Inflammatory macrophage (primary cell): ENCODE results near the gene MADD.
A peak's percentile ranks its signal among the peaks of the same experiment; 100 is the strongest.

Experiments used
- DNase-seq, 2 donors: peaks; one replicate each; pipeline ENCODE4 v3.0.0-alpha.2; 2020 to 2022
- total RNA-seq, 18 experiments: gene quantifications; one replicate each; lab custom pipeline; 2026; ENCODE audit warnings: mixed read lengths in 6 of 18, inconsistent platforms in 2 of 18; lab: John Stamatoyannopoulos, UW

The MADD gene
- total RNA-seq: 57.8 to 292 (median 98.3) reads per million in 18 experiments

- peak; percentile 85 to 88 for DNase-seq
These were observed at the start of gene MADD for GRCh38 chr11:47269829-47270305. MADD (plus strand) TSS chr11:47270133.

GRCh38 chr11:47220401-47220821 lies 49.5 kb upstream of the MADD start:
- DNase-seq: no peak

DNA sequence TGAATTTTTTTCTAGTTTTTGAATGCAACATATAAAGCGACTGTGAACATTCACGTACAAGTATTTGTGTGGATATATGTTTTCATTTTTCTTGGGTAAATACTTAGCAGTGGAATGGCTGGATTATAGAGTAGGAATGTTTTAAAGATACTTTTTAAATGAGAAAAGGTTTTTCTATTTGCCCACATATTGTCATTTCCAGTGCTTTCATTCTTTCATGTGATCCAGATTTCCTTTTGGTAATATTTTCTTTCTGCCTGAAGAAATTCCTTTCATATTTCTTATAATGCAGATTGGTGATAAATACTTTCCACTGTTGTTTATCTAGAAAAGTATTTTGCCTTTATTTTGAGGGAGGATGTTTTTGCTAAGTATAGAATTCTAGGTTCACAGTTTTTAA lies 47.2 kb upstream of the MADD start:
- no peak for DNase-seq

- DNase-seq: peak; percentile 24 to 50
These were observed 44.2 kb upstream of the MADD start for GRCh38 chr11:47225552-47226400.

DNA sequence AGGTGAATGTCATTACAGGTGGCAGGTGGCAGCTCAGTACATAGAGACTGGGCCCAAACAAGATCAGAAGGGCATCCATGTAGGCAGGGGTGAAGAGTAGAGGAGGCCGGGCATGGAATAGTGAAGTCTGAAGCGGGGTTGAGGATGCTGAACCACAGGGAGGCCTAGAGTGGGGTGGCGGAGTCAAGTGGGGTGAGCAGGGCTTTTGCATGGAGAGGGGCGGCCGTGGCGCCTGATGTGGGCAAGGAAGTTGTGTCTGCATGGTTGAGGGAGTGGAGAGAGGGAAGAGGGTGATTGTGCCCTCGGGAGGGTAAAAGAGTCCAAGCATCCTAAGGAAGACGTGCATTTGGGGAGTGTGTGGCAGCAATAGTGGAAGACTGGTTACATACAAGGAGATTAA lies 40.8 kb upstream of the MADD start:
- no peak for DNase-seq

- DNase-seq: no peak
These were observed 36.9 kb upstream of the MADD start for GRCh38 chr11:47233051-47233450.

DNA sequence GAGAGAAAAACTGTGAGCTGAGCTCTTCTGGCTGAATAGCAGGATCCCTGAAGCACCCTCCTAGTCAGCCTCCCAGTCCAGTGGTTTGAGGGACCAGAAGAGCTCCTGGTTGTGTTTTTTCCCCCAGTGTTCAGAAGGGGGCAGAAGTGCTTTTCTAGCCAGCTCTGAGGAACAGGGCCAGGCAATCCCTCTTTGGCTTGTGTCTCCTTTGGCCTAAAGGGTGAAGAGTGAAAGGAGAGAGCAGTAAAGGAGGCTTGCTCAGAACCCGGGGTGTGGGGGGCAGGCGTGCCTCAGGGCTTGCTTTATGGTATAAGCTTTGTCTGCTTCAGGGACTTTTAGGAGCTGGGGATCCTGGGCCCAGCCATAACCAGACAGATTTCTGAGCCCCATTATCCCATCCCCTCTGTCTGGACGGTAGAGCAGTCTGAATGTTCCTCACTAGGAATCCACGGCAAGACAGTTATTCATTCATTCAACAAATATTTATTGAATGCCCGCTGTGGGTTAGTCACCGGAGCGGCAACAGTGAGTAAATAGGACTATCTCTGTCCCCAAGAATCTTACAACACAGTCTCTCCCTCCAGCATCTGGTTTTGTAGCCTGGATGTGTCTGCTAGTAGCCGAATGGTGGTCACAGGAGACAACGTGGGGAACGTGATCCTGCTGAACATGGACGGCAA lies 35.8 kb upstream of the MADD start:
- peak; percentile 55 to 70 for DNase-seq

DNA sequence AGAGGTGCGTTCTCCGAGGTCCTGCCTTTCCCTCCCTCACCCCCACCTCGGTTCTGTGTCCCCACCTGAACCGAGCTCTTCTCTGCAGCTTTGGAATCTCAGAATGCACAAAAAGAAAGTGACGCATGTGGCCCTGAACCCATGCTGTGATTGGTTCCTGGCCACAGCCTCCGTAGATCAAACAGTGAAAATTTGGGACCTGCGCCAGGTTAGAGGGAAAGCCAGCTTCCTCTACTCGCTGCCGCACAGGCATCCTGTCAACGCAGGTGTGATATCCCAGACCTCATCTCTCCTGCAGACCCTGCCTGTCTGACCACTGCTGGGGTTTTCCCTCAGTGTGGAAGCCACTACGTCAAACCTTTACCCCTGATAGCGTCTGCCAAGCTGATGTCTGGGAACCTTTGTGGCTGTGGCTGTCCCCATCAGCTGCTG lies 35.2 kb upstream of the MADD start:
- no peak for DNase-seq

DNA sequence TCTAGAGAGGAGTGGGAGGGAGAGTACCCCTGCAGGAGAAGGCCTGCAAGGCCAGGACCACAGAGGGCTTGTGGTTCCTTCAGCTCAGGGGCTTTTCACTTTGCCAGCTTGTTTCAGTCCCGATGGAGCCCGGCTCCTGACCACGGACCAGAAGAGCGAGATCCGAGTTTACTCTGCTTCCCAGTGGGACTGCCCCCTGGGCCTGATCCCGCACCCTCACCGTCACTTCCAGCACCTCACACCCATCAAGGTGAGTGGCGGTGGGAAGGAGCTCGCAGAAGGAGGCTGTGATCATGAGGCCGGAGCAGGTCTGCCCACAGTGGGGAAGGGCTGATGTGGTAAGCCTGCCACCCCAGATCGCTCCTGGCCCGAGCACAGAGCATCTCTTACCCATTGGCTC lies 34.8 kb upstream of the MADD start:
- no peak for DNase-seq

DNA sequence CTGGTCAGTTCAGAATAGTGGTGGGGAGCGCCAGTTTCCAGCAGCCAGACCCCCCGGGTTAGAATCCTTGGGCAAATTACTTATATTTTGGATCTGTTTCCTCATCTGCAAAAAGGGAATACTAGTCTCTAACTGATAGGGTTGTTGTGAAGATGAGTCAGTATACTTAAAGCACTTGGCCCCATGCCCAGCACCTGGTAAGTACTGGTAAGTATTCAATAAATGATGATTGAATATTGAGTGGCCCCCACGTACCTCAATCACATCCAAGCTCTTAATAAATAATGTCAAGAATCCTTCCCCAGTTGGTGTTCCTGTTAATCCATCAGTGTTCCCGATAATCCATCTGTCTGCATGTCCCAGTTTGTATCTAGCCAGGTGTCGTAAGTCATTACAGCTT lies 33.5 kb upstream of the MADD start:
- DNase-seq: no peak

DNA sequence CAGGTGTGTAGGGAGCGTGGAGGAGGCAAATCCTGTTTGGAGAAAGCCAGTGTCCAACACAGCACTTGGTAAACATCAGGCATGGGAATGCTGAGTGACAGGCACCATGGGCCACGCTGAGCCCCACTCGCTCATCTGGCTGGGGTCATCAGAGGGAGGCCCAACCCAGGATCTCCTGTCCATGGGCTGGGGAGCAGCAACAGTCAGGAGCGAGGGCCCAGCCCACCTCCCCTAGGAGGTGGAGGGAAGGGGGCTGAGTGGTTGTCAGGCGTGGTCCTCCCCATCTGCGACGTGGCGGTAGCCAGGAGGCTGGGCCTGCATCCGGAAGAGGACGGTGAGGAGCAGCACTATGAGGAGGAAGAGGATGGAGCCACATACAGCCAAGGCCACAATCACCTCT lies 30.1 kb upstream of the MADD start:
- no peak for DNase-seq

DNA sequence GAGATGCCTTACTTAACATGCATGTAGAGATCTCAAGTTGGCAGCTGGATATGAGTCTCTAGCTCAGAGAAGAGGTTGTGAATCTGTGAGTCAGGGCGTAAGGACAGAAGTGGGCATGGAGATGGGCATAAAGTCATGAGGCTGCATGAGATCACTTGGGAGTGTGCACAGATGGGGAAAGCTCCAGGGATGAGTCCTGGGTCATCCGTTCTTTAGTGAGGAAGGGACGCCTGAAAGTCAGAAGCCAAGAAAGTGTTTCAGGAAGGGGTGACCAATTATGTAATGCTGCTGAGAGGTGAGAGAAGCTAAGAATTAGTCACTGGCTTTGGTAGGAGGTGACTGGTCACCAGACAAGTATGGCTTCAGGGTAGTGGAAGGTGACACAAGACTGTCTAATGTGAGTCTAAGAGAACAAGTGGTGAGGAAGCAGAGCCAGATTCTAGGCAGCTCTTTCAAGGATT lies 28.1 kb upstream of the MADD start:
- peak; percentile 91 to 96 for DNase-seq

DNA sequence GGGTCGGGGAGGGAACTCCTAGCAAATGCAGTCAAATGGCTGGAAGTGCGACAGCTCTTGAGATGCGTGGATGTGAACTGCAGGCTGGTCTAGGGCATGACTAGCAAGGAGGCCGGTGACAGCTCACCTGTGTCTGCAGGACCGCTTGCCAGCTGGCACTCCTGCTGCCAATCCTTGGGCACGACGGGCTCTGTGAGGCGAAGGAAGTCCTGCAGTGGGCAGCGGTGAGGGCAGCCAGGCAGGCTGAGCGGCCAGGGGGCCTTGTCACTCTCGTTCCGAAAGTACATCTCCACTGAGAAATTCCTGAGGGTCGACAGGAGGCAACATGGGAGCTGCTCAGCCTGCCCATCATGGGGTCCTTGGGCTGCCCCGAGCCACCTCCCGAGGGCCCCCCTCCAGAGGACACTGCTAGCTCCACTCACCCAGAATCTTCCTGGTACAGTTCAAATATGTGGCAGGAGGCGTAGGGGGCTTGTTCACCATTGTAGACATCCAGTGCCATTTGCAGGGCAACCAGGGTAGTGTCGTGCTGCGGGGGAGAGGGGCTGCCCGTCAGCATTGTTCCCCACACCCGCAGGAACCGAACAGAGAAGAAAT lies 27.2 kb upstream of the MADD start:
- DNase-seq: no peak

- no peak for DNase-seq
These were observed 26.5 kb upstream of the MADD start for GRCh38 chr11:47243454-47243853.

- DNase-seq: peak; percentile 83 to 90
These were observed 25.2 kb upstream of the MADD start for GRCh38 chr11:47244448-47245350.

DNA sequence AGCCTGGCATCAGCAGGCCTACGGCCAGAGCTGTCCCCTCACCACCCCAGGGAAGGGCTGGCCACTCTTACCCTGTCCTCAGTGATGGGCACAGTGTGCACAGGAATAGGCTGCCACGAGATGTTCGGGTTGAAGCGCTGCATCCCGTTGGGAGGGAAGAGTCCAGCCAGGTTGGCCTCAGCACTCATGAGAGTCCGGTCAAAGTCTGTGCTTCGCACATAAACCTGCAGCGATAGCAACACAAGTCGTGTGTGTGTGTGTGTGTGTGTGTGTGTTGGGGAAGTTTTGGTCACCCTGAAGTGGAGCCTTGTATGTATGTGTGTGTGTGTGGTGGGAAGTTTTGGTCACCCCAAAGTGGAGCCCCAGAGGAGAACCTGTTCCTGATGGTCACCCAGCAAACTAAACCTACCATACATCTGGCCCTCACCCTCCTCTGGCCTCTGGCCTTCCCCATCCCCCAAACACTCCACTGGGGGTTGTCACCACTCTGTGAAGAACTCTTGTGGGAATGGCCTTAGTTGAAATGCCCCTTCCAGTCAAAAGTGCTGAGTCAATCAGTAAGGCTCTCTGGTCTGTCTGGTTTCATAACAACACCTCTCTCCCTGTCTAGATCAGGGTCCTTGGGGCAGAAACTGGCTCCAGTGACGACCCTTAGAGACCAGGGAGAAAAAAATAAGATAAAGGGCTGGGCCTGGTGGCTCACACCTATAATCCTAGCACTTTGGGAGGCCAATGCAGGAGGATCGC lies 24.1 kb upstream of the MADD start:
- no peak for DNase-seq

DNA sequence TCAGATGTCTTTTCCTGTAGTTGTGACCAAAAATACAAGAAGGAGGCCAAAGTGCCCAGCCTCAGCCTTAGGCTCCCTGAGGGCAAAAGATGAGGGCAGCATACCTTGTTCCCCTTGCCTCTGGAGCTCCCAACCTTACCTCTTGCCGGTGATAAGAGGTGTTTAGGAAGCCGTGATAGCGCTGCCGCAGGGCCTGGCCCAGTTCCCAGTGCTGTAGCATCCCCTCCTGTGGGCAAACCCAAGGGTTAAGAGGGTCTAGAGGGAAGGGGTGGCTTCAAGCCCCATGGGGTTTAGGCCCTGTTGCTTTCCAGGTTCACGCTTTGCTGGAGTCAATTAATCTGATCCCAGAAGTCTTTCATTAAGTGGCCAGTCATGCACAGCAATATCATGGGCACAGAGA lies 22.4 kb upstream of the MADD start:
- DNase-seq: no peak

DNA sequence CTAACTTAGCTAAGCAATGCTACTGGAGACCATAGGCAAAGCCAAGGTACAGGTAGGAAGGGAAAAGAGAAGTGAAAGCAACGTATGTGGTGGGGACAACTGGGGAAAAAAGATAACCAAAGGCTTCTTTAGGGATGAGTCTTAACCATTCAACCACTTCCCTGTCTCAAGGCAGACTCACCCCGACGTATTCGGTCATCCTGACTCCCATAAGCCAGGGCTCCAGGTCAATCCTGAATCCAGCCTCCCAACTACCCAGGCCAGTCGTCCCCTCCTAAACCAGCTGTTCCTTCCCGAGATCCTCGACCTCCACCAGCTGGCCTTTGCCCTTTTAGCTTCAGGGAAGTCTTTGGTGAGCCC lies 21.6 kb upstream of the MADD start:
- DNase-seq: peak in 1 of 2 donors; percentile 40

GRCh38 chr11:47248664-47249377 lies 21.1 kb upstream of the MADD start, which contains the start of gene ACP2:
ACP2 (minus strand) TSS chr11:47248814; CDS start chr11:47248789, 25 bp downstream.
- DNase-seq: peak; percentile 84 to 92

GRCh38 chr11:47249378-47249715 lies 20.6 kb upstream of the MADD start:
- no peak for DNase-seq

- no peak for DNase-seq
These were observed 18.2 kb upstream of the MADD start for GRCh38 chr11:47251751-47252150.
